Stimulated activated CD4-positive, alpha-beta T cell treated with anti-CD3 and anti-CD28 coated beads, Interleukin-1b, Interleukin-23, amount 100 ng/mL, for 4 hours (primary cell): Measurements from ENCODE around the gene MAGI1.
"Not testable (repeated sequence)": the region's sequence is repeated elsewhere in the genome, so short reads cannot be mapped to it uniquely, and the experiment has no call there.

Experiments
- DNase-seq, 2 donors: peaks; one replicate each; pipeline ENCODE4 v3.0.0-alpha.2; 2020; ENCODE audit warnings: low read depth in 2 of 2

MAGI1 gene

DNA sequence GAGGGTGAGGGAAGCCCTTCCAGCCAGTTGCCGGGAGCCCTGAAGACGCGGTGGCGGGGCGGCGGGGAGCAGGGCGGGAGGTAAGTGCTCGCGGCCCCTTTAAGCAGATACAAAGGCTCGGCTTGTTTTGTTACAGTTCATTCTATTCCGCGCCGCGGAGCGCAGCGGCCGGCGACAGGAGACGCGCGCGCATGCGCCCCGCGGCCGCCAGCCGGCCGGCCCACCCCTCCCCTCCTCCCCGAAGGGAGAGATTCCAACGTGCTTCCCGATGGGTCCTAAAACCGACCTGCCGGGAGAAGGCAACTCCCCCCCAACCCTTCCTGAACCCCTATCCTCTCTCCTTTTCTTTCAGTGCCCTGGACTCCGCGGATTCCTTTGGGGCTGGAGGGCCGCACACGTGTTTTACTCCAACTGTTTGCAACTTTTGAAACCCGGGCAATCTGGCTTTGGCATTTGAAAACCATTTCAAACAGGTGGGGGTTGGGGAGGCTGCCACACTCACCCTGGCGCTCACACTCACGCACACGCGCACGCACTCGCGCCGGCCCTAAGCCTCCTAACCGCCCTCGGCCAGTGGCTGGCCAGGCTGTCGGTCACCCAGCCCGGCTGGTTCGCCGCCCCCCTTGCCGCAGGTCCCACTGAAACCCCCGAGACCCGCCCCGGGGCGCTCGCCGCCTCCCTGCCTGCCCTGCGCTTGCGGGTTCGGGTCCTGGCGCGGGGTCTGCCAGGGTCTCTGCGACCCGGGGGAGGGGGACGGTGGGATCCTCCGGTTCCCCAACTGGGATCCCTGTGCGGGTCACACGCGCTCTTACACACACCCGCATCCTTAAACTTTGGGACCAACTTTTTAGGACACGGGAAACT, at the start of gene MAGI1:
Gene MAGI1 (minus strand): TSS at position 193 of the 864 bp plus-strand sequence. CDS start 610 bp downstream, outside the sequence.
- DNase-seq, result peak in 1 of 2 donors; percentile 12

DNA sequence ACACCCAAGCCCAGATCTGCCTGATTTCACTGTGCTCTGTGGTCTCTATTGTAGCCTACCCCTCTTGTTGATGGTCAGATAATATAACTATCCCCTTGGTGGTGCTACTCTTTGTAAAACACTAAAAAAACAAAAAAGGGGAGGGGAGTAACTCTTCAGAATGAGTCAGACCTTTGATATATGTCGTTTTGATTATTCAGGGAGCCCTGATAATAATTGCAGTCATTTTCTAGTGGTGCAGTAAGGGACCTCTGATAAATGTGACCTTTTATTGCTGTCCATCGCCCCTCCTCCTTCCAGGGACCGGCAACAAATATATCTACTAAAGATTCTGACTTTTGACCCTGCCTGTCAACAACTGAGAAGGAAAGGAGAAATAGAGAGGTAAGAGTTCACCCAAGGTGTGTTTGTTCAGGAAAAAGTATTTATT, 45.1 kb upstream of the MAGI1 start:
- DNase-seq, result no peak

DNA sequence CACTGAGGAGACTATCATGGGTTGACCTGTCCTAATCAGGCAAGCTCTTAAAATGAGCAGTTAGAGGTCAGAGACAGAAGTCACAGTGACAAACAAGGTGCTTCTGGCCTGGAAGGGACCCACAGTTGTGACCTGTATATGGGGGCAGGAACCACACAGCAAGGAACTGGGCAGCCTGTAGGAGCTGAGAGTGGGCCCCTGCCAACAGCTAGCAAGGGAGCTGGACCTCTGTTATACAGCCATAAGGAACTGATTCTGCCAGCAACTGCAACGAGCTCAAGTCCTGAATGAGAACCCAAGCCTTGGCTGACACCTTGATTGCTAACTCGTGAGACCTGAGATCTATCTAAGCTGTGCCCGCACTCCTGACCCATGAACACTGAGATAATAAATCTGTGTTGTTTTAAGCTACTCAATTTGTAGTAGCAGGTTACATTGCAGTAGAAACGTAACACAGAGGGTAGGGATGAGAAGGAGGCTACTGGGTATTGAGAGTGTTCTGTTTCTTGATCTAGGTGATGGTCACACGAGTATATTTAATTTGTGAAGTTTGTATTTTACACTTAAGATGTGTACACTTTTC, 44.5 kb upstream of the MAGI1 start:
- DNase-seq, result no peak

DNA sequence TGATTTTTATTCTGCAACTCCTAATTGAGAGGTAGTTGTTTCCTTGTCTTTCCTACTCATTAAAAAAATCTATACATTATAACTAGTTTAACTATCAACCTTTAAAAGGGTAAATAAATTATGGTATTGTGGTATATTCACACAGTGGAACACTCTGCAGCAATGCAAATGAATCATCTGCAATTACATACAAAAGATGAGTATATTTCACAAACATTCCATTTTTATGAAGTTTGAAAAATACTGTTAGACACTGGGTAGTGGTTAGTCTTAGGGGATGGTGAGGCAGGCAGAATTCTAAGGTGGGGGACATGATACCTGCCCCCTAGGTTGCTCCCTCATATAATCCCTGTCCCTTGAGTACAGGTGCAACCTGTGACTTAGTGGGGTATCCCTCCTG, 44.0 kb upstream of the MAGI1 start:
- no peak for DNase-seq

DNA sequence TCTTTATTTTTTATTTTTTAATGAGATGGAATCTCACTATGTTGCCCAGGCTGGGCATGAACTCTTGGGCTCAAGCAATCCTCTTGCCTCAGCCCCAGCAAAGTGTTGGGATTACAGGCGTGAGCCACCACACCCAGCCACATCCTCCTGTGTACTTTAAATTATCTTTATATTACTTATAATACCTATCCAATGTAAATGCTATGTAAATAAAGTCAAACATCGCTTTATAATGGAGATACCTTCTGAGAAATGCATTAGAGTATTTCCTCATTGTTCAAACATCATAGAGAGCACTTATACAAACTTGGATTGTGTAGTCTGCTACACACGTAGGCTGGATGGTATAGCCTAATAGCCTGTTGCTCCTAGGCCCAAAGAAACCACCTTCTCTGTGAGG, 41.4 kb upstream of the MAGI1 start:
- no peak for DNase-seq

DNA sequence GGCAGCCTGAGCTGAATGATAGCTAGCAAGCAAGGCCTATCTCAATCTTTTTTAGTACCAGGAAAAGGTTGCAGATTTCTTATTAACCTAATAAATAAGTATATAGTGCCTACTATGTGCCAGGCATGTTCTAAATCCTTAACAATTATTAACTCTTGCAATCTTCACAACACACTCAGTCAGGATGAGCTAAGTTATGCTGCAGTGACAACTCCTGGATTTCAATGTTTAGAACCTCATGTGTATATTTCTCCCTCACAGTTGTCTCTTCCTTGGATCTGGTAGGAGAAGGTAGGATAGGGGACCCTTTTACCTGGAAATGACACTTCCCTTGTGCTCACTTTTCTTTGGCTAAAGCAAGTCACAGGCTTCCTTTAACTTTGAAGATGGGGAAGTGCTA, 39.3 kb upstream of the MAGI1 start:
- no peak for DNase-seq

DNA sequence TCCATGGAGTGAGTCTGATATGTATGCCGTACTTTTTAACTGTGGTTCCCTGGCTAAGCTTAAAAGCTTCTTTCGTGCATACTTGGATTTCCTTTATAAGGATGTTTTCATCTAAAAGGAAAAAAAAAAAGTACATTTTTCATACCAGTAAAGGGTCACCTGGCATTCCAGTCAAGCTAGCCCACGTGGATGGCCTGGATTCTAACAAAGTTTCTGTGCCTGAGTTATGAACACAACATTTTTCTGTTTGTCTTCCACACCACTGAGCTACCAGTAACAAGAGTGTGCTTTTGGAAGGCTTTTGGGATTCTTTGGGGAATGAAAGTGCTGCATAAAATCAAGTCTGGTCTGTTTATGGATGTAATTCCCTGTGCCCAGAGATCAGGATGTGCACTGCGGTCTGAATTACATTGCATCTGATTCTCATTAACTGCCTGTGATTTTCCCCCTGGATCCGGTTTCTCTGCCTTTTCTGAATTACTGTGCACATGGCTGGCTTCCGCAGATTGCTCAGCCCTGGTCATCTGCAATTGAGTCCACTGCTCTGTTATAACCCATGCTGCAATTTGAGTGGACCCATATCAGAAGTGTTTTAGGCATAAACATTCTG, 38.2 kb upstream of the MAGI1 start:
- no peak for DNase-seq

DNA sequence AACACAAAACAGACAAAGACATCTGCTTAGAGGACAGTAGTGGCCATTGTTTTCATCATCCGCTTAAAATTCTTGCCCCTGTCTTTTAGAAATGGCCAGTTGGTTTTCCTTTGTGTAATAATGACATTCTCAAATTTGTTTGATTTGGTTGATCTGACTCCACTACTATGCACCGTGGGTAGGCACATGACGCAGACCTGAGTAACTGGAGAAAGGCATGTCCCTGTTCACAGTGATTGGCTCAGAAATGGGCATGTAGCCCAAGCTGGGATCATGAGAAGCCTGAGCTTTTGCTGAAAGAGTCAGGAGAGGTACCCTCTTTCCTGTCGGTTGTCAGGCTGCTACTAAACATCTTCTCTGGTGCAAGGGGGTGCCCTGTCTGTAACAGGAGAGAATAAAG, 36.6 kb upstream of the MAGI1 start:
- no peak for DNase-seq

DNA sequence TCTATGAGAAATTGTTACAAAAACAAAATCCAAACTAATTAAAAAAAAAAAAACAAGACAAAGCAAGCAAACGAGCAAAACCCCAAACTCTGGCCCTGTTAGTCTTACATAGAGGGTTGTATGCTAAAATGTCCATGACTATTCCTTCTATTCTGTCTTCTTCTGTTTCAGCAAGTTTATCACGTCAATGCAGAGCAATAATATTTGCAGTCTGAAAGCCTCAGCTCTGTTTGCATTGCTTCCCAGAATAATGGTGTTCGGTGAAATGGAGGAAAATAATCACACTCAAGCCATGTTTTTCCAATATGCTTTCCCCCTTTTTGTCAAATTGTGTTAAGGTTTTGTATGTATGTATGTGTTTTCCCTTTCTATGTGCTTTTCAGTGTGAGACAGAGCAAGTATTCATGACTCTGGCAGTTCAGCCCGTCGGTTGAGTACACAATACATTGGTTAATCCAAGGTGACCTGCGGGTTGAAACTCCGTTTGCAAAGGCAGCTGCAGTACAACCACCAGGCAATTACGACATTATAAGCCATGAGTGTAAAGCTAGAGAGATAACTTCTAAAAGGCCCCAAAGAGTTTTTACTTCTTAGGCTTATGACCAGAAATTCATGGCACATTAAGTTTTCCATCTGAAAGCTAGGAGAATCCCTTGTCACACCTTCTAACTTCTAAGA, 34.9 kb upstream of the MAGI1 start:
- no peak for DNase-seq

DNA sequence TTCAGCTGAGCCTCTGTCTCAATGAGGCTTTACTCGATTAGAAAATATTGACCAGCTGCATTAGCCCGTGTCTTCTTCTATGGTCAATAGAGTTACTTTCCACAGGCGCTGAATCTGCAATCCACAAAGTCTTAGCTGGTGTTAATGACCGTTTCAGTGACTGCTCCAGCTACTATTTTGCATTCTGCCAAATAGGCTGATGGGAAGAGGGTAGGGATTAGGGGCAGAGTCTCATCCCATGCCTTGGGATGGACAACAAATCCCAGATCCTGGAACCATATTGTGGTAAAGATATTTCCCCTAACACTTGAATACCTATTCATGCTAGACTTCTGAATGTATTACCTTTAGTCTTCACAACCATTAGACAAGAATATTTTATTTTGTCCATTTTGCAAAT, 29.5 kb upstream of the MAGI1 start:
- no peak for DNase-seq

DNA sequence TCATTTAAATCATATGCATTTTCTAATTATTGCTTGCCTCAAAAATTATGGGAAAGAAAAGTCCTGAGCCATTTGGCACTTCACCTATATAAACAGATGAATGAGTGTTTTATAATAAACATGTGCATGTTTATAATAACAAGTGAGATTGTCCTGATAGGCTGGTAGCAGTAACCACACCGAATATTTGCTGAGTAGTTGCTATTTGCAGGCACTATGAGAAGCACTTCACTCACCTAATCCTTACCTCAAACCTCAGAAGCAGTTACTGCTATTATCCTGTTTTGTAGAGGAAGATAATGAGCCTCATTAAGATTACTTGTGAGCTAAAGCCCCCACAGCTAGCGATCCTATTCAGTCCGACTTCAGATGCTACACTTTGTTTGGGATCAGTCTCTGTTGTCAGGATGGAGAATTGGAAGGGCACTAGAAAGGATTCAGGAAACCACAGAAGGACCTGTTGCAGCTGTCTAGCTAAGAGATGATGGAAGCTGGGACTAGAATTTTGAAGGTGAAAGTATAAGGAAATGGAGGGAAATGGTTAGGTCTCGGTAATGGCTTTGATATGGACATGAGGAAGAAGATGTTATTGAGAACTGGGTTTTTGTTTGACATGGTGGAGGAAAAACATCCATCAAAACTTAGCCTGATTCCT, 28.4 kb upstream of the MAGI1 start:
- DNase-seq, result no peak

DNA sequence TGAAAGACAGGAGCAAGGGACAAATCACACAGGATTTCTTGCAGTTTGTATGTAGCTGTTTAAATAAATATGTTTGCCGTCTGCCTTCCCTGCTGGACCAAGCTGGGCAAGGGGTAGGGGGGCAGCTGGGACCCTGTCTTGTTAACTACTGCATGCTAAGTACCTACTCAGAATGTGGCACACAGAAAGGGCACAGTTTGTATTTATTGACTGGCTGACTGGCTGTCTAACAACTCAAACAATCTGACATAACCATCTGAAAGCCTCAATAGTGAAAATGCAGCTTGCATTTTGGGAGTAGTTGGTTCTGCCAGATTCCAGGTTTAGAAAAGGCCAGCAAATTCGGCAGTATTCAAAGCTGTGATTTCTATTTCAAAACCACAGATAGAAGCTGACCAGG, 16.6 kb upstream of the MAGI1 start:
- no peak for DNase-seq

DNA sequence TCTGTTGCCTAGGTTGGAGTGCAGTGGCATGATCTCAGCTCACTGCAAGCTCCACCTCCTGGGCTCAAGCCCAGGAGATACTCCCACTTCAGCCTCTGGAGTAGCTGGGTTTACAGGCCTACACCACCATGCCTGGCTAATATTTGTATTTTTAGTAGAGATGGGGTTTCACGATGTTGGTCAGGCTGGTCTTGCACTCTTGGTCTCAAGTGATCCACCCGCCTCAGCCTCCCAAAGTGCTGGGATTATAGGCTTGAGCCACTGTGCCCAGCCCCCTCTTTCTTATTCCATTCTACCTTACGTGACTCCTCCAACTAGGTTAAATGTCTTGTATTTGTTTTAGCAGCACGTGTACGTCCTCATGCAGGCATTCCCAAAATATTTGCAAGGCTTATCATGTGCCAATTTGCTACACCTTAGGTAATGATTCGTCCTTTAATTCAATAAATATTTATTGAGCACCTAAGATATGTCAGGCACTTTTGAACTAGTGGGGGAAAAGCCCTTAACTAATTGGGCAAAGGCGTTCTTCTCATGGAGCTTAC, 14.9 kb upstream of the MAGI1 start:
- DNase-seq, result no peak

DNA sequence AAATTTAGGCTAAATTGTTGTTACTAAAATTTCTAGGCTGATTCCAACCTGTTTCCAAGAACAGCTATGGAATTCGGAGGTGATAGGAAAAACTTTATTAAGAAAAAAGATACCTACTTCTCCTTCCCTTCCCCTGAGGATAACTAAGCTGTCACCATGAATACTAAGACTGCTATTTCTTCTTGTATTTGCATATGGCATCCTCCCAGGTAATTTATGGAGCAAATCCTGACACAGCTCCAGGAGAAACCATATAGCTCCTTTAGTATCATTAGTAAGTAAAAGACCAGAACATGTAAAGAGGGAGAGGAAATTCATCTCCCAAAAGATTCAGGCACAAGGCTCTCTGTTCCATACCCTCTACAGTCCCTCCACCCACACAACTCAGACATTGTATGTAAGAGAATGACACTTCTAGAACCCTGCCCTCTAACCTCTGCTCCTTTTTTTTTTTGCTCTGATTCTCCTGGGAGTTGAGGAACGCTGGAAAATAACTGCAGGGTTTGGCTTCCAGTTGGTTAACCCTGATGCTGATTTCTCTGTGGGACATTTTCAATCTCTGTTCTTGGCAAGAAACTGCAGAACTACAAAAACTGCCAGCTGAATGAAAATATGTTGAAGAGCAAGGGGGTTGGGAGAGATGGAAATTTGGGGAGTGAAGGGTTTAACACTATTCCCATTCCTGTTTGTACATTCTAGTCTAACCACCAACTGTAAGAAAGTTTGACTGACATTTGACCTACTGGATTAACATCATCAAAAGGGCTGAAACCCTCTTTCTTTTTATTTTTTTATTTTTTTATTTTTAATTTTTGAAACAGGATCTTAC, 14.2 kb upstream of the MAGI1 start:
- DNase-seq, result no peak

DNA sequence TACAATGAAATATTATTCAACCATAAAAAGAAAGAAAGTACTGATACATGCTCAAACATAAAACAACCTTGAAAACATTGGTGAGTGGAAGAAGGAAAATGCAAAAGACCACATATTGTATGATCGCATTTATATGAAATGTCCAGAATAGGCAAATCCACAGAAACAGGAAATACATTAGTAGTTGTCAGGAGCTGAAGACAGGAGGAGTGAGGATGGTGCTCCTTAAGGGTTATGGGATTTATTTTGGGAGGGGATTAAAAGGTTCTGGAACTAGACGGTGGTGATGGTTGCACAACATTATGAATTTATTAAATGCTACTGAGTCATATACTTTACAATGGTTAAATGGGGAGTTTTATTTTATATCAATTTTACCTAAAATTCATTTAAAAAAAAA, 12.1 kb upstream of the MAGI1 start:
- DNase-seq, result no peak

DNA sequence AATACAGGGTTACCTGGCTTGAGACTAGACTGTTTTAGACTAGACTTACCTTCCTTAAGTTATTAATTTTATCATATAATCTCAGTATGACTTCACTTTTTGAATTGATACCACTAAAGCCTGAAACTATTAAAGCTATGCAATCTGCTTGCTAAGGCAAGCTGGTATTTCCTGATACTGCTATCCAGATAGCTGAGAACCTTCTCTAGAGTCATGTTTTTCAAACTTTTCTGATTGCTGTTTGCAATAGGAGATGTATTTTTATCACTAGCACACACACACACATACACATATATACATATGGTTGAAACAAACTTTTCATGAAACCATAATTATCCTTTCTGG, 9.3 kb upstream of the MAGI1 start:
- no peak for DNase-seq

DNA sequence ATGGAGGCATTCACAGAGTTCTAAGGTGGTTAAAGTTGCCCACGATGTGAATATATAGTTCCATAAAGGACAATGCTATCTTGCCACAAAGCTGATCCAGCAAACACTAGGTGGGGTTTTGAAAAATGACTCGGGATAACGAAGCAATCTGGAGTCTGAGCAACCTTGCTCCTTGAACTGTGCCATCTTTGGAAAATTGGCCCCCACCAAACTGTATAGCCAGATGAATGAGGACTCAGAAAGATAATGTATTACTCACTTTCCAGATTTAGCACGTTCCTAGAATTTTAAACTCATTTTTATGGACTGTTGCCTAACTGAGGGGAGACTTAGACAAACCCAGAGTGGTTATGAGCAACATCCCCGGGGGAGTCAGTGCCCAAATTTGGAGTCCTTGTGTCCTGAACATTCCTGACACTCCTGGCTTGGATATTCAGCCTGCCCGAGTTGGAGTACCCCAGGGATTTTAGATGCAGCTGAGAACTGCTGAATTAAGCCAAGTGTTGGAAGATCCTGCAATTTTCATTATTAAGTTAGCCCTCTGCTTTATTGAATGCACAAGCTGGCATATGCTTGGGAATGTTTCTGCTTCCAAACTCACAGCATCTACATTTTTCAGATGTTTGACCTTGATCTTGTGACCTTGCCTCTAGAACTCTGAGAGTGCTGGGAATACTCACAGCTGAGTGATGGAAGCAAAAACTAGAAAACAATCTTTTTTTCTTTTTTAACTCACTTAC, 8.8 kb upstream of the MAGI1 start:
- no peak for DNase-seq

DNA sequence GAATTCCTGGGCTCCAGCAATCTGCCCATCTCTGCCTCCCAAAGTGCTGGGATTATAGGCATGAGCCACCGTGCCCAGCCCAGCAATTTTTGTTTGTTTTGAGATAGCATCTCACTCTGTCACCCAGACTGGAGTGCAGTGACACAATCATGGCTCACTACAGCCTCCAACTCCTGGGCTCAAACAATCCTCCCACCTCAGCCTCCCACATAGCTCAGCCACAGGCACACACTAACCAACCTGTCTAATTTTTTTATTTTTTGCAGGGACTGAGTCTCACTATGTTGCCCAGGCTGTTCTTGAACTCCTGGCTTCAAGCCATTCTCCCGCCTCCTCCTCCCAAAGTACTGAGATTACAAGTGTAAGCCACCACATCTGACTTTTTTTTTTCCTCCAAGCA, 7.6 kb upstream of the MAGI1 start:
- DNase-seq, result not testable (repeated sequence)

DNA sequence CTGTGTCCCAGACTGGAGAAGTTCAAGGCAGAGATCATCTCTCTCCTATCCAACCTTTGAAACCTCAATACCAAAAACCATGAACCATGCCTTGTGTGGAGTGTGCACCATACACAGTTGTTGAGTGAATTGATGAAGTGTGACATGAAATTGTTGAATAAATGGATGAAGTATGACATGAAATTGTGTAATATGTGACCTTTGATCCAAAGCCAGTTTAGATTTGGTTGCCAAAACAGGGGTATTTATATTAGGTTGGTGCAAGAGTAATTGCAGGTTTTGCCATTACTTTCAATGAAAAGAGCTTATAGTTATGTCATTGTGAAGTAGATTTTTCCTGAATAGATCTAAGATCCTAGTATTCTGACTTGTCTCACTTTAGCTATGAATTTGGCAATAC, 3.1 kb upstream of the MAGI1 start:
- DNase-seq, result no peak

DNA sequence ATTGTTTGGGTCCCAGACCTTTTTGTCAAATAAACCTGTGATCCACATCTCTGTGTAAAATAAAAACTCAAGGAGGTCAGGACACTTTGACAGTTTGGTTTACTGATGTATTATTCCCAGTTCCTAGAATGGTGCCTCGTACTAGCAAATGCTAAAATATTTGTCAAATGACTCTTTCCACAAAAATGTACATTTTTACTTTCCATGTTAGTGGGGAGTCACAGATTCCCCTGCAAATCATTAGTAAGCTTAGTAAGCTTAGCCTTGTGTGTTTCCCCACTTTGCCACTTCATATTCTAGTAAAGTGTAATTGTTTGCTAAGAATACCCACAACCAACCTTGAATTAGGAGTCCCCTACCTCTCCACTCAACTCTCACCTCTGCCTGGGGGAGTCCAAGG, 2.4 kb upstream of the MAGI1 start:
- DNase-seq, result no peak
